Mucosa of stomach (tissue), 1 donor: ENCODE measurements around the gene SLCO1B1.

Source experiments
- H3K27me3 ChIP-seq: one replicate; pipeline ENCODE4 v1.7.0; 2013; ENCODE audit warnings: mild to moderate bottlenecking, low read length; ENCODE audit not compliant: control insufficient read depth, insufficient read depth
- H3K36me3 ChIP-seq: one replicate; pipeline ENCODE4 v1.7.0; 2013; ENCODE audit warnings: low read length; ENCODE audit not compliant: control insufficient read depth, insufficient read depth
- H3K4me1 ChIP-seq: one replicate; pipeline ENCODE4 v1.7.0; 2013; ENCODE audit warnings: mild to moderate bottlenecking, low read length; ENCODE audit not compliant: control insufficient read depth, insufficient read depth
- H3K4me3 ChIP-seq: one replicate; pipeline ENCODE4 v1.7.0; 2013; ENCODE audit warnings: low read length
- H3K9ac ChIP-seq: one replicate; pipeline ENCODE4 v1.7.0; 2013; ENCODE audit warnings: mild to moderate bottlenecking, low read length, moderate library complexity
- H3K9me3 ChIP-seq: one replicate; pipeline ENCODE4 v1.7.0; 2013; ENCODE audit warnings: mild to moderate bottlenecking, low read length, moderate library complexity; ENCODE audit not compliant: control insufficient read depth
- donor health status: Pancreatic carcinoma.

The SLCO1B1 gene

GRCh38 chr12:21234395-21234794 is 103.4 kb downstream of the SLCO1B1 start:
- no peaks in the 10 kb centered on the region for H3K36me3 ChIP-seq
- no peak overlapping the region for H3K4me3 ChIP-seq
- H3K9ac ChIP-seq, result no peak overlapping the region
- H3K4me1 ChIP-seq, result no peaks in the 10 kb centered on the region
- no peaks in the 10 kb centered on the region for H3K9me3 ChIP-seq
- no peaks in the 10 kb centered on the region for H3K27me3 ChIP-seq

GRCh38 chr12:21239866-21240265 is 108.9 kb downstream of the SLCO1B1 start:
- no peaks in the 10 kb centered on the region for H3K9me3 ChIP-seq
- H3K36me3 ChIP-seq, result no peaks in the 10 kb centered on the region
- H3K9ac ChIP-seq, result no peak overlapping the region
- H3K4me3 ChIP-seq, result no peak overlapping the region
- H3K4me1 ChIP-seq, result no peaks in the 10 kb centered on the region
- no peaks in the 10 kb centered on the region for H3K27me3 ChIP-seq

- no peak overlapping the region for H3K9ac ChIP-seq
- no peaks in the 10 kb centered on the region for H3K27me3 ChIP-seq
- no peak overlapping the region for H3K4me3 ChIP-seq
- H3K36me3 ChIP-seq, result no peaks in the 10 kb centered on the region
- H3K9me3 ChIP-seq, result no peaks in the 10 kb centered on the region
- H3K4me1 ChIP-seq, result no peaks in the 10 kb centered on the region
These were observed 117.7 kb downstream of the SLCO1B1 start for GRCh38 chr12:21248679-21249078.

- H3K4me1 ChIP-seq, result no peaks in the 10 kb centered on the region
- H3K36me3 ChIP-seq, result no peaks in the 10 kb centered on the region
- no peak overlapping the region for H3K9ac ChIP-seq
- H3K27me3 ChIP-seq, result no peaks in the 10 kb centered on the region
- H3K4me3 ChIP-seq, result no peak overlapping the region
- no peaks in the 10 kb centered on the region for H3K9me3 ChIP-seq
These were observed 121.1 kb downstream of the SLCO1B1 start for GRCh38 chr12:21252070-21252469.

- H3K9ac ChIP-seq, result no peak overlapping the region
- no peaks in the 10 kb centered on the region for H3K36me3 ChIP-seq
These were observed 126.2 kb downstream of the SLCO1B1 start for GRCh38 chr12:21257172-21257571.

GRCh38 chr12:21264232-21264631 is 133.2 kb downstream of the SLCO1B1 start:
- no peaks in the 10 kb centered on the region for H3K4me1 ChIP-seq
- no peak overlapping the region for H3K9ac ChIP-seq
- no peaks in the 10 kb centered on the region for H3K27me3 ChIP-seq
- no peak overlapping the region for H3K4me3 ChIP-seq
- H3K9me3 ChIP-seq, result no peaks in the 10 kb centered on the region
- no peaks in the 10 kb centered on the region for H3K36me3 ChIP-seq

More at GRCh38 chr12:21257172-21257571, 126.2 kb downstream of the SLCO1B1 start:
- Histone ChIP-seq H3K27me3 (no peaks in the 10 kb centered on the region), H3K4me3 (no peak overlapping the region), H3K4me1 (no peaks in the 10 kb centered on the region), H3K9me3 (no peaks in the 10 kb centered on the region)

GRCh38 chr12:21265932-21266331 is 134.9 kb downstream of the SLCO1B1 start:
- H3K27me3 ChIP-seq, result no peaks in the 10 kb centered on the region

GRCh38 chr12:21276826-21277225 is 145.8 kb downstream of the SLCO1B1 start:
- Histone ChIP-seq H3K4me3 (no peak overlapping the region), H3K9me3 (no peaks in the 10 kb centered on the region), H3K27me3 (no peaks in the 10 kb centered on the region), H3K36me3 (no peaks in the 10 kb centered on the region), H3K4me1 (no peaks in the 10 kb centered on the region), H3K9ac (no peak overlapping the region)

More at GRCh38 chr12:21265932-21266331, 134.9 kb downstream of the SLCO1B1 start:
- H3K9ac ChIP-seq, result no peak overlapping the region
- no peaks in the 10 kb centered on the region for H3K36me3 ChIP-seq
- H3K4me1 ChIP-seq, result no peaks in the 10 kb centered on the region
- H3K9me3 ChIP-seq, result no peaks in the 10 kb centered on the region
- no peak overlapping the region for H3K4me3 ChIP-seq
